HG03571 (cell line): ENCODE results near the gene PRKCA.
A peak's percentile ranks its signal among the peaks of the same experiment; 100 is the strongest.
"Not testable (repeated sequence)": the region's sequence is repeated elsewhere in the genome, so short reads cannot be mapped to it uniquely, and the experiment has no call there.

Source experiments
- ATAC-seq: cut with Tn5 transposase; IDR thresholded peaks from one replicate; pipeline ENCODE4 v1.9.1; 2021; ENCODE audit not compliant: unreplicated experiment

Gene PRKCA

DNA sequence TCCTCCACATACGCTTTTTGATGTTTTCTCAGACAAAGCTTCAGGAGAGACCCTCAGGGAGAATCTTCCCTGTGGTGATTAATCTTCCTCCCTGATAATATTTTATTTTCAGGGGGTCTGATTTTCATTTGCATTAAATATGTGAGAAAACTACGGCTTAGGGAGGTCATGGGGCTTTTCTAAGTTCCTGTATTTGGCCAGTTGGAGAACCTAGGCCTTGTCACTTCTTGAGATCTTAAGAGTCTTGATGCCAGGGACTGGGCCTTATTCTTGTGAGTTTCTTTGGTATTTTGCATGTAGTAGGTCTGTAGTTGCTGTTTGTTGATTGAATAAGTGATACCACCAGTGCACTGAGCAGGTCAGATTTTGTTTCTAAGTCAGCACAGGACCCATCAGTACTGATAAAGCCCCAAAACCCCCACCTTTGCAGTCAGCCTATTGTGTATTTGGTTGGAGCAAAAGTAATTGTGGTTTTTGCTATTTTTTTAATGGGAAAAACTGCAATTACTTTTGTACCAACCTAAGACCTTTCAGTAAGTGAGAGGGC lies 130.1 kb downstream of the PRKCA start:
- no peak for ATAC-seq

DNA sequence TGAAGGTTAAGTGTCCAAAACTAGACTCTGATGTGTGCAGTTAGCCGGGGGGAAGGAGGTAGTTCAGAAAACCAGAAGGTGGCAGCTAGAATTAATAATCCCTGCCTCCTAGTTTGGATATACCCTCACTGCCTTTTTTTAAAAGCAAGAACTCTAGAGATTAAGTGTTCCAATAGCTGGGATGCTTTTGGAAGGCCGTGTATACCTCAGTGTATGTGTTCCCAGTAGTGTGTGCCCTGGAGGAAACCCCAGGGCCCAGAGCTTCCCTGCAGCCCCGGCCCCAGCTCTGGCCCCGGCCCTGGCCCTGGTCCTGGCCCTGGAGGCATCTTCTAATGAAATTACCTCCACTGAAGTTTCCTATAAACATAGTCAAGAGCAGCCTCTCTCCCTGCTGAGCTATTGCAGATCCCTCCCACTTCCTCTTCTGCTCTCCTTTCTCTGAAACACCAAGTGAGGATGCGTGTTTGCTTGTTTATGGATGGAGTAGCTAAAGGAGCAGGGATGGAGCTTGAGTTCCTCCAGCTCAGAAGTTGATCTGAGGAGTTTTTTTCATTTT lies 130.7 kb downstream of the PRKCA start:
- ATAC-seq = no peak

DNA sequence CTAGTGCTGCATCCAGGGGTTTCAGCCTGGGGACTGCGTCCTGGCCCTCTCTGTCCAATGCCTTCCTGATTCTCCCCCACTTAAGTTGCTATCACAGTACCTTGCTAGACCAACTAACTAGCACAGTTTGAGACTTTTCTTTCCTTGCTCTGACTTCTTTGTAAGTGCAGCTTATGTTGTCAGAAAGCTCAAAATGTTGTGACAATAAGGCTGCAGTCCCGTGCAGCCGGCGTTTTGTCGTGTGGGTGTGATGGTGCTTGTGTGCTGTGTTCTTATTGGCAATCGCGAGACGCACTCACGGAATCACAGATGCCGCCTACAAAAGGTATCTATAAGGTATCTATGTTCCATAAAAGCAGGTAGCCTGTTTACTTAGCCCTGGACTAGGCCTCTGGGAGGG lies 132.8 kb downstream of the PRKCA start:
- no peak for ATAC-seq

DNA sequence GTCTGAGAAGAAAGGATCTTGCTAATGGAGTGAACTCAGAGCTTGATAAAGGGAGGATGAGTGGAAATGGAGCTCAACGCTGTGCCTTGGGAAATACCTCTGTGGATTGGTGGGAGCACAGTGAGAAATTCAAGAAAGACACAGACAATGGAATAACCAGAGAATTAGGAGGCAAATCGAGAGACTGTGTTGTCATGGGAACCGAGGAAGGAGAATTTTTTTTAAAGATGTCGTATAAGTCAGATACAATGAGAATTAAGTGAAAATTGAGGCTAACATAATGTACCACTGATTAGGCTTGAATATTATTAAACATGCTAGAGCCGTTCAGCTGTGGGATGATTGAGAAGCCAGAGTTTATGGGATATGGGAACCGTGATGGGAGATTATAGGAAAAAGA lies 134.2 kb downstream of the PRKCA start:
- ATAC-seq = no peak

DNA sequence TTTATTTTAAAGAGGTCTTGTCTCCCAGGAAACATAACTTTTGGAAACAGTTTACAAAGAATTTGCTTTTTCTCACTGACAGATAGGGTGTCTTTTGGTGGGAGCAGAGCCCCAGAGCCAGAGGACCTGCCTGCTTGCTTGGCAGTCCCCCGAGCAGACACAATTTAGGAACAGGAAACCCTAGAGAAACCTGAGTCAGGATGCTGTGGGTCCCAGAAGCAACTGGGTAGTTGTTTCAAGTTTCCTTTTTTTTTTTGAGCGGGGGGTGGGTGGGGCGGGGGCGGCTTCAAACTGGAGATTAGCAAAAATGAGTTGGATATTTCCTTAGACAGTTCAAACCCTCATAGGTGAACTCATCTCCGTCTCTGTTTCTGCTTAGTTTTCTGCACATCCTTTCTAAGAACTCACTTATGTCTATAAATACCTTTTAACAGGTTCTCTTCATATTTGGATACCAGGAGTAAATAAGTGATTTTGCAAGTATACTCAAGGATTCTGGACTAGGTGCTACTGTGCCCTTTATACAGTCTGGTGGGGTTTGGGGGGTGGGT lies 135.1 kb downstream of the PRKCA start:
- ATAC-seq = no peak

DNA sequence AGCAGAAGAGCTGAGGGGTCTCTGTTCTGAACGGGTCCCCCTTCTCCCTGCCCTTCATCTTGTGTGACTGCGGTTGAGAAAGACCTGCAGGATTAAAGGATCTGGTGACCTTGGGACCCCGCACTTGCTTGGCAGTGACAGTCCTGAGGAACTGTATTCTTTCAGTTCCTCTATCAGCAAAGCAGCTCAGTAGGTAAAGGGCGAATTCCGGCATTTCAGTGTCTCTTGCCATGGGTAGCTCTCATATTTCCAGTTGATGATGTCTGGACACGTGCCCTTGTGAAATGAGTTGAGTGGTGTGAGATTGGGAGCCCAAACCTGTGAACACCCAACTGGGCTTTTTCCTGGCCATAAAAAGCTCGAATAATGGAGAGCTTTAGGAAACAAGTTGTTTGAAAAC lies 135.7 kb downstream of the PRKCA start:
- no peak for ATAC-seq

DNA sequence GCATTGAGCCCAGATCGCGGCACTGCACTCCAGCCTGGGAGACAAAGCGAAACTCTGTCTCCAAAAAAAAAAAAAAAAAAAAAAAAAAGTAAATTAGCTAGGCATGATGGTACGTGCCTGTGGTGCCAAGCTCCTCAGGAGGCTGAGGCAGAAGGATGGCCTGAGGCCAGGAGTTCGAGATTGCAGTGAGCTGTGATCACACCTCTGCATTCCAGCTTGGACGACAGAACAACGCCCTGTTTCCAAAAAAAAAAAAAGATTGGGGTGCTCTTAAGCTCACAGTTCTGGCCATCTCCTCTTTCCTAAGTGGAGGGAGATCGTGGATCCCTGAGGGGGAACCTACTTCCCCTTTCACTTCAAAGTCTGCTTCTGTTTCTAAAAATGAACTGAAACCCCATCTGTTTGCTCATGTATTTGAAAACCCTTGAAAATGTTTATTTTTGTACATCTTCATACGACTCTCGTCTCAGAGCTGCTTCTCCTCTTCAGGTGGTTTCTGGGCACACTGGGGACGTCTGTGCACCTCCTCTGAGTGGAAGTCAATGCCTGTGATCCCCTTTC lies 138.8 kb downstream of the PRKCA start:
- peak; percentile 84 for ATAC-seq

DNA sequence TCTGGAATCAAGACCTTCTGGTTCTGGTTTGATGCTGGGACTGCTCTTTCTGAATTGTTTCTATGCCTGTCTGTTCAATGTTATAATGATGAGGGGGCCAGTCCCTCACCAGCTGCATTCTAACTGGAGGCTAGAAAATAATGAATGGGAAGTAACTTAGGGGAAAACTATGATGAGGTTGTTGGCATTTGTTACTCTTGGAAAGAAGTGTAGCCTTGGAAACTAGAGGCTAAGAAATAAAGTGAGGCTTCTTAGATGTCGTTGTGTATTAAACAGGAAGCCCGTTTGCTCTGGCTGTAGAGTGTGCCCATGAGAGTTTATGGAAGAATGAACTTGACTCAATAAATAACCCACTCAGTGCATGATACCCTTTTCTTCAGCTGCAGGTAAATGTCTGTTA lies 140.8 kb downstream of the PRKCA start:
- ATAC-seq = no peak

DNA sequence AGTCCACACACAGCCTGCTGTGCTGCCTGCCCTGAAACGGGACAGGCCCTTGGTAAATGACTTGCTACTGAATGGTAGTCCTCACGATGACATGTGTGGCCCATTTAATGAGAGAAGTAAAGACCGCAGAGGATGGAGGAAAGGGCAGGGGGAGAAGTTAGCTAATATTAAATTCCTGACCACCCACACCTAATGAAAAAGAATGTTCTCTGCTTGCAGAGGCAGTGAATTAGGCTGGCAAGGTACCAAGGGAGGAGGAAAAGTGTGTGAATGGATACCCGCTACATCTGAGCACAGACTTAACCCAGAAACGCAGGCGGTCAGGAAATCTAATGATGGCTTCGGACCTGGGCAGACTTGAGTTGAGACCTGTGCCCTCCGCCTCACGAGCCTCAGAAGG lies 141.2 kb downstream of the PRKCA start:
- ATAC-seq = no peak

DNA sequence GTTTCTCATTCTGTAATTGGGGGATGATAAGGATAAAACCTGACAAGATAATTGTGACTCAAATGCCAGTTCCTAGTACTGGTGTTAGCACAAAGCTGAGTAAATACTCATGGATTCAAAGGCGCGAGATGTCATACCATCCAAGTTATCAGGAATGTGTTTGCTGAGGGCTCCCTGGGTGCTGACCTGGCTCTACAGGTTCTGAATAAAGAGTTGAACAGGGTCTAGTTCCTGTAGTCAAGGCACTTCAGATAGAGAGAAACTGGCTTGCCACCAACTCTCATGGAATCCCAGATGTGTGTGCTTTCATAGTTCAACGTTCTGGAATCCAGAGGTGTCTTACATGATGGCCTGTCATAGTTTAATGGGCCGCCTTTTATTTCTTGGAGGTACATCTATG lies 141.6 kb downstream of the PRKCA start:
- no peak for ATAC-seq

DNA sequence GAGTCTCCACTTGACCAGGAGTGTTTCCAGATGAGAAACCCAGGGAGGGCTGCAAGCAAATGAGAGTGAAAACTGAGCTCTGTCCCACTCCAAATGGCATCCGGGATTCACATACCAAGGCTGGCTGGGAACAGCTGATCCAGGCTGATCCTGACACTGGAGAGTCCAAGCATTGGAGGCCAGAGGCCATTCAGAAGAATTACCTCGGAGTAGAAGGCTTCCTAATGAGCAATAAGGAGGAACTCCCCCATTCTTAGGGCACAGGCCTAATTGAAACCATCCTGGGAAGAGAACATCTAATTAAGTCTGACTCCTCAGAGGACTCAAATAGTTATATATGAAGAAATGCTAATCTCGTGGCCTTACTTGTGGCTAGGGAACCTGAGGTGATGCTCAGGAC lies 142.8 kb downstream of the PRKCA start:
- ATAC-seq = no peak

DNA sequence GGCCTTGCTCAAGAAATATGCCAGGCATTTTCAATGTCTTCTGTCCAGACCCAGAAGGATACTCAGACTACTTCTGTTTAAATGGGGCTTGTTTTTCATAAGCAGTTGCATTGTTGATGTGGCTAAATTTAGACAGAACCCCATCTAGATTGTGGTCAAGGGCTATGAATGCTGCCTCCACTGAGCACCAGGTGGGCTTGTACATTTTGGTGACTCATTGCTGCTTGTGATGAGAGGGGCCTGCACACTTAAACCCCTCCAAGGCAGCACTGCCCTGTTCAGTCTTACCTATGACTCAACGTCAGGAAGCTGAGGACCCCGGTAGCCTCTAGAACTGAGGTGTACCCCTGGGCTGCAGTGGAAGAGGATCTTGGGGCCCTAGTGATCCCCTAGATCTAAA lies 144.0 kb downstream of the PRKCA start:
- ATAC-seq = no peak

DNA sequence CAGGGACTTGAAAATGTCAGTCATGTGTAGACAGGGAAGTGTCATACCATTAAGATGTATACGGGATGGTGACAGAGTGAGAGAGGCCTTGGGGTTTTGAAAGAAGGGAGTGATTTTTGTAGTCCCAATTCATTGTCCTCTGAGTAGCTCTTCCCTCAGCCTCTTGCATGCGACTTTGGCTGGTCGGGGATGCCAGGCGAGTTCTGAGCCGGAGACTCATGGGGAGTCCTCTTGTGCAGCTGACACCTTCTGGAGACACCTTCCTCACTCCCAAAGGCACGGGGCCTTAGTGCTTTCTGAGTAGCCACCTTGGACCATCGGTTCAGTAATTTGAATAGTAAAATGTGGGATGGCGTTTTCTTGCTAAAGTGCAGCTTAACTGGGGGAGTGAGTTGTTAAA lies 144.7 kb downstream of the PRKCA start:
- ATAC-seq = no peak

DNA sequence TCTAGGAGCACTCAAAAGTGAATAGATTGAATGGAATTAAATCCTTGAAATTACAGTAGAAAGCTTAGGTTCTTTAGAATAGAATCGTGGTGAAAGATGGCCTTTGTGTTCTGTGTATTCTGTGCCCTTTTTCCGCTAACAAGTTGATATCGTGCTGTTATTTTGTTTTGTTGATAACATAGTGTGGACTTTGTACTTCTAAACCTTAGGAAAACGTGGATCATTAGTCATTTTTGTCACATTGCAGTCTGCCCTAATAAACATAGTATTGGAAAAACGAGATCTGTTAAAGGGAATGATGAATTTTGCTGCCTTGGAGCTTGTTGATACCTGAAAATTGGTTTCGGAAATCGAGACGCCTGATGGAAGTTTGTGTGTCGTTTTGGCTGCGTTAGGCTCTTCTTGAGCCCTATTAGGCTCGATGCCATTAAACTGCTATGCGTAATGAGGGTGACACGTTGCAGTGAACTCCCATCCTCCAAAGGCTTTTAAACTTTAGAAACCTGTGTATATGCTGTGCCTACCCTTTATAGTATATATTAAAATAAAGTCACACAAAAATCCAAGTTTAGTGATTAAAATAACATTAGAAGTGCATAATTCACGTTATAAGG lies 145.7 kb downstream of the PRKCA start:
- no peak for ATAC-seq

DNA sequence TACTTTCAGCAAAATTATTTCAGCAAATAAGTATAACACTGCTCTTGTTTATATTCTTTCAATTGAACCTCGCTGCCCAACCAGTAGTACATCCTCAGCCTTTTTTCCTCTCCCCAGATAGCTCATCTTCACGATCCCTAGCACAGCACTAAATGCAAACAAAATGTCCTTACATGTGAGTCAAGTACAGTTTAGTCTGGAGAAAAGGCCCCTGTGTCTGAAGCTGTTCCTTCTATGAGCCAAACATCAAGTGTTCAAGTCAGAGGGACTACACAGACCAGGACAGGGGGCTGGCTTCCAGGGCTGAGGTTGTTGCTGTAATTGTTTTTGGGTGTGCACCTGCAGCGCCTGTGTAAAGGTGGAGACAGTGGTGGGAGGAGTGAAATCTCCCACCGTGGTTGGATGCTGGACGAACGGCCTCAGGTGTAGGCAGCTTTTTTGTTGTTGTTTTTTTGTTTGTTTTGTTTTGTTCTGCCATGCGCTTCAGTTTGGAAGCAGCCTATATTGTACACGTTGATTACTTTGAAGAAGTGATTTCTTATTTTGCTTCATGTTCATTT lies 147.1 kb downstream of the PRKCA start:
- no peak for ATAC-seq

DNA sequence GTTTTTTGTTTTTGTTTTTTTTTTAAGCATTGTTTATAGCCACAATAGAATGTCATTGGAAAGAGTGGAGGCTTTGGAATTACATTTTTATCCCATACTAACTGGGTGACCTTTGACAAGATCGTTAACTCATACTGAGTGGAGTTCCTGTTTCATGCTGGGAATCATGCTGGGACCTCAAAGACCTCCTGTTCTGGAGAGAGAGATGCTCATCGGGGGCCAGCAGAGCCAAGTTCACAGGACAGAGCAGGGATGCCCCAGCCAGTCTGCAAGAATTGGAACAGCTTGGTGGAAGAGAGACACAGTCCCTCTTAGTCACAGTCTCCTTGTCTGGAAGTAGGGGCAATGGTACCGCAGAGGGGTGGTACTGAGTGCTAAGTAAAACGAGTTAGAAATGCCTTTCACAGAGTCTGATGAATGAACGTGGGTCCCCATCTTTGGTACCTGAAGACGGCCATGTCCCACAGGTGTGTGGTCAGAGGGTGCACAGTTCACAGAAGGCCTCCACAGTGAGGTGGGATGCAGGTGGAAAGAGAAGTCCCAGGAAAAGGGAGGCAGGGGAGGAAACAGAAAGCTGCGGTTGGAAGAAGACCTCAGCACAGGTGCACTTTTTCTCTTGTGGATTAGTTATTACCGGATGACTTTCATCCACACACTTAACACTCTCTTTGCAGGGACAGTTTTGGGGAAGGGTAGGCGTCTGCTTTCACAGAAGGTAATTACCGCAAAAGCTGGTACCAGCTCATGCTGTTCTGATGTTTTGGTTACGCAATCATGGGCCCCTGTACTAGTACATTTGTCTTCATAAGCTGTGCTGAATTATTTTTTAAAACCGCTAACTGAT lies 147.8 kb downstream of the PRKCA start:
- no peak for ATAC-seq

DNA sequence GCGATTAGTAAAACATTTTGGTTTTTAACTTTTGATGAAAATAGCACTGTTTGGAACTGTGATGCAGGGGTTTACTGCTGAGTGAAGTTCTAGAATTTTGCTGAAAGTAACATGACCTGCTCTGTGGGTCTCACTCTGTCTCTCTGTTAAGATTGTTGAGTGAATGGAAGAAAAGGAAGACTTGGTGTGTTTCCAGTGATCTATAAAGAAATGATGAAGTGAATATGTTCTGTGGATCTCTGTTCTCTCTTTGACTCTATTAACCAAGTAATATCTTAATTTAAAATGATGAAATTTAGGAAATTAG lies 148.4 kb downstream of the PRKCA start:
- ATAC-seq = no peak

DNA sequence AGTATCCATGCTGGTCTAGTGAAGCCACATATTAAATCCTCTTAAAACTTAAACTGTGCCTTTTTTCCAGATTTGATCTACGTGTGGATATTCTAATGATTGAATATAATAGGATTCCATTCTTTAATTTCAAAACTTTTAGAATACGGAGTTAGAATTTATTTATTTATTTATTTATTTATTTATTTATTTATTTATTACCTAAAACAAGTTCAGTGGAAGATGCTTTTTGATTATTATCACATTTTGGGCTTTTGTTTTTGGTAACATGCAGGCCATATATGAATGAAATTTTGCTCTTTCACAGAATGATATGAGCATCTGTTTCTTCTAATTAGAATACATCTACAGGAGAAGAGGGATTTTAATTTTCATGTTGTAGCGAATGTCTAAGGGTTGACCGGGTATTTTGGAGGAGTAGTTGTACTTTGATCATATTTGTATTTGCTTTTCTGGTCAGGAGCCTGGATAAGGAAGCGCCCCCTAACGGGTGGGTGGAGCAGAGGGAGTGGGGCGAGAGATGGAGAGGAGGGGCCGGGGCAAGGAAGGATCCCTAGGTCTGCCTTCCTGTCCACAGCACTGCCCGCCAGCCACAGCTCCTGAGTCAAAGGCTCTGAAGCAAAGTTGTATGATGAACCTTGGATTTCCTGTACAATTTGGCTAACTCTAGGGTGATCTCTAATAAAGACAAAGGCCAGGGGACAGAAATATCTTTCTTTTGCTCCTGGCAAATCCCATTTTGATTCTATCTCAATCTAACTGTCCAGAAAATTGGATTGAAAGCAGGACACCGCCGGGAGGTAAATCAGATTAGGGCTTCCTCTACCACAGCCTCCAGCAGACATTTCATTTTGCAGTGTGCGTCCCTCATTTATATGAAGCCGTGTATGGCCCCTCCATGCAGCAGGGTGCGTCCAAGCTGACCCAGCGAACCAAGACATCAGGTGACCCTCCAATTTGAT lies 149.1 kb downstream of the PRKCA start:
- ATAC-seq = no peak

DNA sequence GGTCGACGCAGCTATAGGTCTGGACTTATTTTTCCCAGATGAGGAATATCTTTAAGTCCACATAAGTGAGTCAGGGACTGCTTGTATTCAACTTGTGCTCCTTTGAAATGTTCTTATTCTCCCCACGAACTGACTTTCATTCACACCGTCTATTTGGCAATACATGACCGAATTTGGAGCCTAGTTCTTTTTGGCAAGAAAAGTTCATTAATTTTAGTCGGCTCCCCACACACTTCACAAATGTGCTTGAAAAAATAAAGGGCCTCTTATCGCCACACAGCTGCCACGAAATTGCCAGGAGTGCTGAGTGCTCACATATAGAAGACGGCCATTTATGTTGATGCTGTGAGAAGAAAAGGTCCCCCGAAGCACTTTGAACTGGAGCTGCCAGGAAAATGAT lies 152.6 kb downstream of the PRKCA start:
- no peak for ATAC-seq

DNA sequence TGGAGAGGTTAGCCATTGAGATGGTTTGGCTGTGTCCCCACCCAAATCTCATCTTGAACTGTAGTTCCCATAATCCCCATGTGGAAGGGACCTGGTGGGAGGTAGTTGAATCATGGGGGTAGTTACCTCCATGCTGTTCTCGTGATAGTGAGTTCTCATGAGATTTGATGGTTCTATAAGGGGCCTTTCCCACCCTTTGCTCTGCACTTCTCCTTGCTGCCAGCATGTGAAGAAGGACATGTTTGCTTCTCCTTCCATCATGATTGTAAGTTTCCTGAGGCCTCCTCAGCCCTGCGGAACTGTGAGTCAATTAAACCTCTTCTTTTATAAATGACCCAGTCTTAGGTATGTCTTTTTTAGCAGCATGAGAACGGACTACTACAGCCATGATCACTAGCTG lies 155.1 kb downstream of the PRKCA start:
- not testable (repeated sequence) for ATAC-seq
